Suprapubic skin (tissue), 3 donors: ENCODE results near the gene GSTM1.

ENCODE experiments used
- POLR2A ChIP-seq, 2 donors: fragments of 450-650 bp; IDR thresholded peaks; one replicate each; pipeline ENCODE4 v1.6.1; 2017; ENCODE audit warnings: antibody characterized with exemption in 2 of 2, mild to moderate bottlenecking in 2 of 2, moderate library complexity in 2 of 2
- TF ChIP-seq, protein P1 (sequence below), 2 donors: fragments of 200-600 bp in 1 of 2; fragments of 450-650 bp in 1 of 2; sonication (generic) in 1 of 2; IDR thresholded peaks; one replicate each; pipeline ENCODE4 v1.5.1; 2016 to 2019; ENCODE audit warnings: antibody characterized with exemption in 2 of 2, mild to moderate bottlenecking in 1 of 2, moderate library complexity in 1 of 2

DNA sequence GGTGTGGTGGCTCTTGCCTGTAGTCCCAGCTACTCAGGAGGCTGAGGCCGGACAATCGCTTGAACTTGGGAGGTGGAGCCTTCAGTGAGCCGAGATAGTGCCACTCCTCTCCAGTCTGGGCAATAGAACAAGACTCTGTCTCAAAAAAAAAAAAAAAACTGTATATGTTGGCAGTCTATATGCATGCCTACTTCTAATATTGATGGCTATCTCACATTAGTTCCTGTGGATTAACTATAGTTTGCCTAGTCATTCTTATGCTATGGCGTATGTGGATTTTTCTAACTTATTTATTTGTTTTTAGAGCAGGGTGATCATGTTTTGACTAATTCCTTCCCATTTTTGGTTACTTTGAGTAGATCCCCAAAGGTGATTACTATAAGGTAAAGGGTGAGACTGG, 9.4 kb downstream of the GSTM1 start:
- TF ChIP-seq, protein P1, sequence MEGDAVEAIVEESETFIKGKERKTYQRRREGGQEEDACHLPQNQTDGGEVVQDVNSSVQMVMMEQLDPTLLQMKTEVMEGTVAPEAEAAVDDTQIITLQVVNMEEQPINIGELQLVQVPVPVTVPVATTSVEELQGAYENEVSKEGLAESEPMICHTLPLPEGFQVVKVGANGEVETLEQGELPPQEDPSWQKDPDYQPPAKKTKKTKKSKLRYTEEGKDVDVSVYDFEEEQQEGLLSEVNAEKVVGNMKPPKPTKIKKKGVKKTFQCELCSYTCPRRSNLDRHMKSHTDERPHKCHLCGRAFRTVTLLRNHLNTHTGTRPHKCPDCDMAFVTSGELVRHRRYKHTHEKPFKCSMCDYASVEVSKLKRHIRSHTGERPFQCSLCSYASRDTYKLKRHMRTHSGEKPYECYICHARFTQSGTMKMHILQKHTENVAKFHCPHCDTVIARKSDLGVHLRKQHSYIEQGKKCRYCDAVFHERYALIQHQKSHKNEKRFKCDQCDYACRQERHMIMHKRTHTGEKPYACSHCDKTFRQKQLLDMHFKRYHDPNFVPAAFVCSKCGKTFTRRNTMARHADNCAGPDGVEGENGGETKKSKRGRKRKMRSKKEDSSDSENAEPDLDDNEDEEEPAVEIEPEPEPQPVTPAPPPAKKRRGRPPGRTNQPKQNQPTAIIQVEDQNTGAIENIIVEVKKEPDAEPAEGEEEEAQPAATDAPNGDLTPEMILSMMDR (IDR thresholded peaks at IDR 0.05): no peak
- no peak for TF ChIP-seq POLR2A (IDR thresholded peaks at IDR 0.05)
